GM23338 (cell line): Measurements from ENCODE around the gene TMEM8B.

Experiments used
- CREB1 ChIP-seq: fragments of 250-450 bp; sonication (Bioruptor Pico); IDR thresholded peaks from 2 replicates; pipeline ENCODE4 v1.5.0; 2020; ENCODE audit warnings: low read depth, mild to moderate bottlenecking, moderate library complexity
- CTCF ChIP-seq, 2 experiments: fragments of 200-600 bp in 1 of 2; sonication (generic) in 1 of 2; conservative IDR thresholded peaks; 2 replicates each; pipeline versions ENCODE4 v1.5.1 to v1.6.1; 2016 to 2017; ENCODE audit warnings: antibody characterized with exemption in 2 of 2, low read depth in 2 of 2, mild to moderate bottlenecking in 2 of 2, moderate library complexity in 1 of 2
- EZH2 ChIP-seq: fragments of 200-600 bp; sonication (generic); IDR thresholded peaks from one replicate; pipeline ENCODE4 v1.8.0; 2017; ENCODE audit warnings: antibody characterized with exemption, mild to moderate bottlenecking, low read depth; ENCODE audit not compliant: unreplicated experiment
- POLR2AphosphoS5 ChIP-seq: IDR thresholded peaks from 2 replicates; pipeline ENCODE4 v1.6.1; 2016; ENCODE audit warnings: antibody characterized with exemption, low read depth
- ZNF331 ChIP-seq: fragments of 250-450 bp; sonication (Bioruptor Pico); IDR thresholded peaks from 2 replicates; pipeline ENCODE4 v1.5.0; 2020; ENCODE audit warnings: low read depth, mild to moderate bottlenecking, moderate library complexity
- TF ChIP-seq, protein P1 (sequence below): IDR thresholded peaks from one replicate; pipeline ENCODE4 v1.6.1; 2018; ENCODE audit warnings: antibody characterized with exemption; ENCODE audit not compliant: unreplicated experiment

- TF ChIP-seq CTCF (conservative IDR thresholded peaks at IDR 0.05; ENCODE audit: low read depth in 2 of 2) (no peak), POLR2AphosphoS5 (no peak), CREB1 (CRISPR knock-in tag) (no peak), ZNF331 (CRISPR knock-in tag) (no peak), EZH2 (no peak)
- TF ChIP-seq, protein P1, sequence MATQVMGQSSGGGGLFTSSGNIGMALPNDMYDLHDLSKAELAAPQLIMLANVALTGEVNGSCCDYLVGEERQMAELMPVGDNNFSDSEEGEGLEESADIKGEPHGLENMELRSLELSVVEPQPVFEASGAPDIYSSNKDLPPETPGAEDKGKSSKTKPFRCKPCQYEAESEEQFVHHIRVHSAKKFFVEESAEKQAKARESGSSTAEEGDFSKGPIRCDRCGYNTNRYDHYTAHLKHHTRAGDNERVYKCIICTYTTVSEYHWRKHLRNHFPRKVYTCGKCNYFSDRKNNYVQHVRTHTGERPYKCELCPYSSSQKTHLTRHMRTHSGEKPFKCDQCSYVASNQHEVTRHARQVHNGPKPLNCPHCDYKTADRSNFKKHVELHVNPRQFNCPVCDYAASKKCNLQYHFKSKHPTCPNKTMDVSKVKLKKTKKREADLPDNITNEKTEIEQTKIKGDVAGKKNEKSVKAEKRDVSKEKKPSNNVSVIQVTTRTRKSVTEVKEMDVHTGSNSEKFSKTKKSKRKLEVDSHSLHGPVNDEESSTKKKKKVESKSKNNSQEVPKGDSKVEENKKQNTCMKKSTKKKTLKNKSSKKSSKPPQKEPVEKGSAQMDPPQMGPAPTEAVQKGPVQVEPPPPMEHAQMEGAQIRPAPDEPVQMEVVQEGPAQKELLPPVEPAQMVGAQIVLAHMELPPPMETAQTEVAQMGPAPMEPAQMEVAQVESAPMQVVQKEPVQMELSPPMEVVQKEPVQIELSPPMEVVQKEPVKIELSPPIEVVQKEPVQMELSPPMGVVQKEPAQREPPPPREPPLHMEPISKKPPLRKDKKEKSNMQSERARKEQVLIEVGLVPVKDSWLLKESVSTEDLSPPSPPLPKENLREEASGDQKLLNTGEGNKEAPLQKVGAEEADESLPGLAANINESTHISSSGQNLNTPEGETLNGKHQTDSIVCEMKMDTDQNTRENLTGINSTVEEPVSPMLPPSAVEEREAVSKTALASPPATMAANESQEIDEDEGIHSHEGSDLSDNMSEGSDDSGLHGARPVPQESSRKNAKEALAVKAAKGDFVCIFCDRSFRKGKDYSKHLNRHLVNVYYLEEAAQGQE = no peak
These were observed 78.1 kb downstream of the TMEM8B start for GRCh38 chr9:35906923-35907699.
